AG04450 (cell line): ENCODE data around the gene FABP7. TPM values are rescaled to one million over a fixed set of nuclear protein-coding genes. Genes with fewer than 3 reads are reported as not detected.

Source experiments
- CTCF ChIA-PET: fragments of 300-600, 350-600 bp; formaldehyde crosslinking; extraction: SDS; loops from one replicate; lab custom pipeline; 2022; ENCODE audit warnings: antibody characterized with exemption, inconsistent platforms; lab: Charles Lee
- POLR2A ChIA-PET: fragments of 350-600 bp; formaldehyde crosslinking; extraction: SDS; loops from one replicate; lab custom pipeline; 2021; ENCODE audit warnings: antibody characterized with exemption, inconsistent platforms; lab: Yijun Ruan, JAX
- DNase-seq: peaks from one replicate; pipeline ENCODE4 v3.0.0-alpha.2; 2011; ENCODE audit warnings: low read depth, low spot score
- H3K27ac ChIP-seq: one replicate; pipeline ENCODE4 v1.5.1; 2012; ENCODE audit warnings: low read depth, low read length, control low read depth
- H3K27me3 ChIP-seq: one replicate; pipeline ENCODE4 v1.6.0; 2012; ENCODE audit warnings: low read length; ENCODE audit not compliant: control insufficient read depth, insufficient read depth
- H3K4me3 ChIP-seq: 2 replicates; pipeline ENCODE4 v1.5.1; 2011; ENCODE audit warnings: mild to moderate bottlenecking, low read depth, low read length, control low read depth
- H3K9me3 ChIP-seq: 2 replicates; pipeline ENCODE4 v1.5.1; 2012; ENCODE audit warnings: low read length; ENCODE audit not compliant: control insufficient read depth, insufficient read depth
- CTCF ChIP-seq: IDR thresholded peaks from 2 replicates; pipeline ENCODE4 v1.5.1; 2011; ENCODE audit warnings: low read depth, low read length, control low read depth, inconsistent platforms
- polyA plus RNA-seq: library from polyadenylated mRNA; depleted of rRNA; stranded (reverse); fragments of >200 nt; gene quantifications from 2 replicates; pipeline ENCODE4 v1.2.3, GENCODE V29; 2011

The FABP7 gene
- polyA plus RNA-seq, 1 experiment: not detected

- Histone ChIP-seq H3K27me3 (peaks cover 5% of the 10 kb centered on the region), H3K9me3 (no peaks in the 10 kb centered on the region), H3K27ac (no peak overlapping the region), H3K4me3 (no peak overlapping the region)
- ChIA-PET CTCF (interaction anchor here (10.5 kb wide), 1 partner anchor 104 kb away, joined by 406 read pairs; no protein-coding TSS in a partner anchor), POLR2A (interaction anchor here (1.5 kb wide), 1 partner anchor 55 kb away, joined by 5 read pairs; the partner anchor contains the start of gene SMPDL3A)
- TF ChIP-seq CTCF: no peak
- DNase-seq: no peak
Measured at GRCh38 chr6:122734529-122735395, 44.8 kb upstream of the FABP7 start.

DNA sequence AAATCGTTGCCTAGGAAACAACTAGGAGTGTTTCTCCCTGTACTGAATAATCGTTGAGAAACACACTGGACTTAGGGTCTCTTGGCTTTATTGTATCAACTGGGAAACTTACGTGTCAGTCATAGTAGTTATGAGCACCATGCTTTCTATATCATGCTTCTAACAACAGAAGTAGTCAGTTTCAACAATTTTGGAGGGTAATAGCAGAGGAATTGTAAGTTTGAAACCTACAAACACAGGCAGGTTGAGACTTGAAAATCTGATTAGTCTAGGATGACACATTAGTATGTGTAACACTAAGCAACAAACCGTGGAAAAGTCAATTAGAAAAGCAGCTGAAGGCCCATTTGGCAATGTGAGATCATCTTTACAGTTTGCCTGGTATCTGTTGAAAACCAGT, 43.9 kb upstream of the FABP7 start:
- Histone ChIP-seq H3K4me3 (no peak overlapping the region), H3K27me3 (peaks cover 5% of the 10 kb centered on the region), H3K9me3 (no peaks in the 10 kb centered on the region), H3K27ac (no peak overlapping the region)
- POLR2A ChIA-PET: interaction anchor here (1.5 kb wide), 1 partner anchor 54 kb away, joined by 5 read pairs; the partner anchor contains the start of gene SMPDL3A
- CTCF ChIA-PET: interaction anchor here (10.5 kb wide), 1 partner anchor 103 kb away, joined by 406 read pairs; no protein-coding TSS in a partner anchor
- no peak for DNase-seq
- TF ChIP-seq CTCF: no peak

GRCh38 chr6:122736163-122736562, 43.4 kb upstream of the FABP7 start:
- ChIA-PET CTCF (interaction anchor here (10.5 kb wide), 1 partner anchor 103 kb away, joined by 406 read pairs; no protein-coding TSS in a partner anchor), POLR2A (no interaction called here)
- no peaks in the 10 kb centered on the region for H3K9me3 ChIP-seq
- H3K27me3 ChIP-seq: peaks cover 5% of the 10 kb centered on the region
- H3K27ac ChIP-seq: no peak overlapping the region
- no peak overlapping the region for H3K4me3 ChIP-seq
- no peak for DNase-seq
- no peak for TF ChIP-seq CTCF

DNA sequence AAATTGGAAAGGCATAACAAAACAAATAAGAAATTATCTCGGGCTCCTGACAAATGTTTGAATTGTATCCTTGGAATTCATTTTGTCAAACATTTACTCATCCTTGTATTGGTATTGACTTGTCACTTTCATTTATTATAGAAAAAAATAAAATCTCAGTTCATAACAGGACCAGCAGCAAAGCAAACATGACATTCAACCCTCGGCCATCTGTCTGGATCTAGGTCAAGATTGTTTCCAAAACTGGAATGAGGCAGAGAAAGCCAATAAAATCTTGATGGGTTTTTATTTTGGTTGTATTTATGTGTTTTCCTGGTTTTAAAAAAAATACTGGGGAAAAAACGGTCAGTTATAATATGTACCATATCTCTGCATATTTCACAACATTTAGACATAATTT, 42.9 kb upstream of the FABP7 start:
- no peak overlapping the region for H3K4me3 ChIP-seq
- H3K9me3 ChIP-seq: no peaks in the 10 kb centered on the region
- ChIA-PET POLR2A (no interaction called here), CTCF (interaction anchor here (0.6 to 1.0 kb wide), 4 partner anchors 8 to 245 kb away, joined by 3 to 5 read pairs (median 3); no protein-coding TSS in a partner anchor)
- TF ChIP-seq CTCF: no peak
- no peak overlapping the region for H3K27ac ChIP-seq
- DNase-seq: no peak
- peaks cover 5% of the 10 kb centered on the region for H3K27me3 ChIP-seq

DNA sequence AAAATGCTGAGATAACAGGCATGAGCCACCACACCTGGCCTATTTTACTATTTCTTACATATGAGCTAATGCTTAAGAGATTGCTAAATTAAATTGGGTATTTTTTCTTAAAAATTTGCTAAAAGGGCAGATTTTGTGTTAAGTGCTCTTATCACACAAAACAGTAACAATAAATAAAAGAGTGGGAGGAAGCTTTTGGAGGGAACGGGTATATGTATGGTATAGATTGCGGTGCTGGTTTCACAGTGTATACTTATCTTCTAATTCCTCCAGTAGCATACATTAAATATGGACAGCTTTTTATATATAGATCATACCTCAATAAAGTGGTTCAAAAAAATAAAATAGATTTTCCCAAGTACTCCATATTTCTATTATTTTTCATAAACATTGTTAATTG, 39.4 kb upstream of the FABP7 start:
- no peak for DNase-seq
- no peak for TF ChIP-seq CTCF
- H3K4me3 ChIP-seq: no peak overlapping the region
- no peaks in the 10 kb centered on the region for H3K27me3 ChIP-seq
- CTCF ChIA-PET: interaction anchor here (0.5 to 4.1 kb wide), 5 partner anchors 8 to 332 kb away, joined by 3 to 35 read pairs (median 6); no protein-coding TSS in a partner anchor
- no peaks in the 10 kb centered on the region for H3K9me3 ChIP-seq
- POLR2A ChIA-PET: no interaction called here
- no peak overlapping the region for H3K27ac ChIP-seq
